SIG-M5 (cell line): ENCODE data around the gene ACER2.

Source experiments
- DNase-seq: peaks from one replicate; lab custom pipeline; 2025; lab: John Stamatoyannopoulos, UW

Gene ACER2

DNA sequence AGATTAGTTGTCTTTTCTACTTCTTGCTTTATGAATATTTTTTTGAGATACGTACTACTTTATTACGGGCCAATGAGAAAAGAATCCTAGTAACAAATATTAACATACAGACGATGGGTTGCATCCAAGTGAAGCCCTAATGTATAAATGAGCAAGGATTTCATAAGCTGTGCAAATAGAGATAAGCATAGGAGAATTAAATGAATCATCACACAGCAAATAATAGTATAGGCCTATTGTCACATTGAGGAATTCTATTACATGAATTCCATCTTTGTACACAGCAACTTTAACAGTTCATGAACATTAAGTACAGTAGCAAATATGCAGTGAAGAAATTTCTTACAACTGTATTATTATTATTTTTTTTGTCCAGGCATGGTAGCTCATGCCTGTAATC, 78.0 kb downstream of the ACER2 start:
- no peak for DNase-seq

DNA sequence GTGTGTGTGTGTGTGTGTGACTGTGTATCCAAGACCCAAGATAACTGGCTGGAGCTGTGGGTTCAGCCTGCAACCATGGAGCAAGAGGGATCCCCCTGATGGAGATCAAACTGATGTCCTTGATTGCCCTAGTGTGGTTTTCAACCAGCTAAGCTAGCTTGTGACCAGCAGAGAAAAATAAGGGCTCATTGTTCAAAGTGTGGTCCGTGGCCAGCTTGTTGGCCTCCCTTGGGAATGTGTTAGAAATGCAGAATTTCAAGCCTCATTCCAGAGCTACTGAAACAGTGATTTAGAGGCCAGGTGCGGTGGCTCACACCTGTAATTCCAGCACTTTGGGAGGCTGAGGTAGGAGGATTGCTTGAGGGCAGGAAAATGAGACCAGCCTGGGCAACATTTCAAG, 79.9 kb downstream of the ACER2 start:
- DNase-seq, result no peak

GRCh38 chr9:19490269-19490668, 81.5 kb downstream of the ACER2 start:
- DNase-seq, result no peak

GRCh38 chr9:19490828-19491227, 82.0 kb downstream of the ACER2 start:
- no peak for DNase-seq

GRCh38 chr9:19492775-19493173, 84.0 kb downstream of the ACER2 start:
- no peak for DNase-seq

GRCh38 chr9:19493174-19493811, 84.5 kb downstream of the ACER2 start:
- DNase-seq, result no peak

DNA sequence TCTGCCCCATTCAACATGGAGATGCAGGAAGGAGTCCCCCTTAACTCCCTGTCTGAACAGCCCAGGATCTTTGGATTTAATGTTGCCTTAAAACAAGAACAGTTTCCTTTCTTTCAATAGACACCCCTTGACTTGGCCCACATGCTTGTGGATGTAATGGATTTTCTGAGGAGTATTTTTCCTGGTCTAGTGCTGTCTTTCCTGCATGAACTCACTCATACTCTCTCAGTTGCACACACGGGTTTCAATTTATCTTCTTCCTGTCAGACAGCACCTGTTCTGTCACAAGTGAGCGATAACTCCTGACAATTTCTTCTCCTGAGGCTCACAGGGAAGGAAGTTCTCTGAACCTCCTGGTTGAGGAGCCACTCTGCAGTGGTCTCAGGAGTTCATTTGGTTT, 85.1 kb downstream of the ACER2 start:
- DNase-seq, result no peak

DNA sequence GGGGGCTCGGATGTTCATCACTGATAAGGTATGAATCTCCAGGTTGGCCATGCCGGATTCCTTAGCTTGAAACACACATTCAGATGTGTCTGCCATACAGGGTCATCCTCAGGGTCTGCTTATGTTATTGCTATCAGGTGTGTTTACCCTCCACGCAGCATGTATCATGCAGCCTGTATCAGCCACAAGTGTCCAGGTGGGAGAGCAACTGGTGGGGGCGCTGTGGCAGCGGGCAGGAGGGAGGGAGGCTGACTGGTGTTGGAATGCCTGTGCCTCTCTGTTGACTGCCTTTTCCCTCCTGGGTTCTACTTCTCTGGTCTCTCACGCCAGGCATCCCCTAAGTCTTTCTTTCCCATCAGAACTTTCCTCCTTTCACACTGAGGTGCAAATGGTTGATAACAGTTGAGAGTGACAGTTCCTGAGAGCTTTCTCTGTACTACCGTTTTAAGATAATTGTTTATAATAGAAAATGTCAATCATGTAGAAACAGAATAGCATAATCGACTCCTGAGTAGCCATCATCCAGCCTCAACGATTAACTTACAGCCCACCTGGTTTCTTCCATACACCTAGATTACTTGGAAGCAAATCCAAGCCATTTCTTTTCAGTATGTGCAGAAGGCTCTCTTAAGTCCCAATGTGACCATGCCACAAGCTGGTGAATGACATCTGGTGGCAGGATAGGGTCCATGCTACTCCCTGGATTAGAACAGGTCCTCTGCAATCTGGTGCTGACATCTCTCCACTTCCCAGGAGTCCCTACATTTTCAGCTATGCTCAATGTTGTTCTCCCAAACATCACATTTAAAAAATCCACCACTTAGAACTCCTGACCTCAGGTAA, 86.6 kb downstream of the ACER2 start:
- no peak for DNase-seq

DNA sequence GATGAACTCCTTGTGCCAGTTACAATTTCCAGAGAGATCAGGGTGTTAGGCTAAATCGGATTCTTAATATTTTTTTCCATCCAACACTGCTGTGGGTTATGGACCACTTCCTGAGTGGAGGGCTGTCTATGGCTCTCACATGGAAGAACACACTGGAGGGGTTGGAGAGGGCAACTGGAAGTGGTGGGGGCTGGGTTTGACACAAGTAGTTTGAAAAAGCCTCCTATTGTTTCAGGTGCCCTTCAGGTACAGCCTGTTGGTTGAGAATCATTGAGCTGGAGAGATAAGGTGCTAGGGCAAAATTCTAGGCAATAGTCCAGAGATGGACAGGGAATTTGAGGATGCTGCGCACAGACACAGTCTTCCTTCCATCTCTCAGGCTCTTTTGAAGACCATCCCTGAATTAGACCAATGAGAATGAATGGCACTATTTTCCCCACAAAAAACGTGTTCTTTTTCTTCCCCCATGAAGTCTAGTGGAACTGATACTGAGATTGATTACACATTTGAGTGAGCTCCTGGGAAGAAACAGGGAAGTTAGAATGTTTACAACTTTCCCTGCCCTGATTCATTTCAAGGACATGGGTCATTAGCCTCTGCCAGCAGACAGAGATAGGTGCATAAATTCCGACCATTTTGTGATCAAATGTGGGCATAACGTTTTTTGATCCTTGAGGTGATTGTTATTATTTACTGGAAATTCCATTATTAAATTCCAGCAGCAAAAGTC, 87.7 kb downstream of the ACER2 start:
- no peak for DNase-seq

DNA sequence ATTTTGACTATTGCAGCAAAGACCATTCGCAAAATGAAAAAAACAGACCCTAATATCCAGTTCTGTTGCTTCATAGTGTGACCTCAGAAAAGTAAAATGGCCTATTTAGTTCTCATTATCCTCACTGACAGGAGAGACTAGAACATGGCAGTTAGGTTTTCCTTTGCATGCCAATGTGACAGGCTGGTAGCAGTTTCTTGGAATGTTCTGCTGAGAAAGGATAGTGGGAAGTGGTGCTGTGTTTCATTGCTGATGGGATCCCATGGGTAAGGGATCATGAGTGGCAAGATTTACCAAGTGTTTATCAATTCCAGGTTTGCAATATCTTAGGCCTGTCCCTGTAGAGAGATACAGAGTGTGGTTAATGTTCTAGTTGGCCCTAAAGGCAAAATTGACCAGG, 88.5 kb downstream of the ACER2 start:
- no peak for DNase-seq

DNA sequence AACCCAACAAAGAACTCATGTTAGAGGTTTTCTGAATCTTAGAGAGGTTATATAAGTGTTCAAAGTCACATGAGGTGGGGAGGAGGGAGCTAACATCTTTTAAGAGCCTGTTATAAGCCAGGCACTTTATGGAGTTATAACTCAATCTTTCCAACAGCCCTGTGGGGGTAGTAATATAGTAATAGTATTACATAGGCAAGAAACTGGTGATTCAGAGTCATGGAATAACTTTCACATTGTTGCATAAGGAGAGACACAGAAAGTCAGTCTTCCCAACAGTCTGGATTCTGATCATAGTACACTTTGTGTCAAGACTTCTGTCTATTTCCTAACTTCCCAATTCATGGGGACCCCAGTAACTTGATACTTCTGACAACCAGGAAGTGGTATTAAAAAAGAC, 89.2 kb downstream of the ACER2 start:
- no peak for DNase-seq
